HG02623 (cell line): Measurements from ENCODE around the gene CSAG3.

Source experiments
- ATAC-seq: cut with Tn5 transposase; IDR thresholded peaks from one replicate; pipeline ENCODE4 v1.9.1; 2021; ENCODE audit warnings: moderate library complexity; ENCODE audit not compliant: unreplicated experiment

Gene CSAG3

GRCh38 chrX:152806035-152806434 is 47.0 kb downstream of the CSAG3 start:
- ATAC-seq = no peak
